Esophagus muscularis mucosa (tissue), 4 donors: ENCODE measurements around the gene TNP2. TPM values are rescaled to one million over a fixed set of nuclear protein-coding genes. Genes with fewer than 3 reads are reported as not detected.

Experiments used
- DNase-seq: peaks from one replicate; pipeline ENCODE4 v3.0.0-alpha.2; 2017; ENCODE audit errors: extremely low spot score
- H3K27ac ChIP-seq, 4 donors: fragments of 200-600 bp; sonication (generic); replicated peaks in 1 of 4; 1 replicate in 3 of 4; 2 replicates in 1 of 4; pipeline ENCODE4 v1.5.1; 2016 to 2019; ENCODE audit warnings: mild to moderate bottlenecking in 1 of 4
- H3K27me3 ChIP-seq, 4 donors: fragments of 200-600 bp; sonication (generic); one replicate each; pipeline versions ENCODE4 v1.5.1 to v1.6.0; 2016 to 2019
- H3K36me3 ChIP-seq, 4 donors: fragments of 200-600 bp; sonication (generic); one replicate each; pipeline ENCODE4 v1.5.1; 2016 to 2019
- H3K4me1 ChIP-seq, 4 donors: fragments of 200-600 bp; sonication (generic); one replicate each; pipeline ENCODE4 v1.5.1; 2016 to 2019
- H3K4me3 ChIP-seq, 4 donors: fragments of 200-600 bp; sonication (generic); 1 replicate in 2 of 4; 2 replicates in 2 of 4; pipeline ENCODE4 v1.5.1; 2016 to 2019; ENCODE audit warnings: mild to moderate bottlenecking in 4 of 4, moderate library complexity in 1 of 4
- H3K9me3 ChIP-seq, 4 donors: fragments of 200-600 bp; sonication (generic); 1 replicate in 3 of 4; 2 replicates in 1 of 4; pipeline ENCODE4 v1.5.1; 2016 to 2019
- EP300 ChIP-seq: sonication (generic); formaldehyde crosslinking; IDR thresholded peaks from one replicate; pipeline ENCODE4 v1.6.1; 2017; ENCODE audit warnings: antibody characterized with exemption
- POLR2A ChIP-seq: fragments of 450-650 bp; IDR thresholded peaks from one replicate; pipeline ENCODE4 v1.6.1; 2017; ENCODE audit warnings: antibody characterized with exemption, moderate library complexity, mild to moderate bottlenecking, low read depth
- POLR2AphosphoS5 ChIP-seq, 2 donors: sonication (generic); formaldehyde crosslinking; IDR thresholded peaks; one replicate each; pipeline ENCODE4 v1.6.1; 2017; ENCODE audit warnings: antibody characterized with exemption in 2 of 2
- WGBS: methylation state at CpG from one replicate; pipeline ENCODE4 v1.1.5; 2018; 5-methylcytosine and 5-hydroxymethylcytosine counted together
- intact Hi-C: fragments of 100-400 bp; cut with DNase I; formaldehyde crosslinking; loops from one replicate; pipeline ENCODE4 v1.15.1; 2023
- total RNA-seq, 4 donors: library from RNA; depleted of rRNA; stranded (reverse); fragments of >200 nt; gene quantifications; one replicate each; pipeline versions ENCODE4 v1.1.0 to v1.2.1, GENCODE V29; 2016
- TF ChIP-seq, protein P1 (sequence below), 3 experiments: fragments of 200-600 bp in 2 of 3; fragments of 450-650 bp in 1 of 3; sonication (generic) in 2 of 3; IDR thresholded peaks; one replicate each; pipeline ENCODE4 v1.5.1; 2017 to 2019; ENCODE audit warnings: antibody characterized with exemption in 3 of 3, mild to moderate bottlenecking in 2 of 3, moderate library complexity in 1 of 3

Gene TNP2
- total RNA-seq, 4 donors from 2014 or later, result not detected

DNA sequence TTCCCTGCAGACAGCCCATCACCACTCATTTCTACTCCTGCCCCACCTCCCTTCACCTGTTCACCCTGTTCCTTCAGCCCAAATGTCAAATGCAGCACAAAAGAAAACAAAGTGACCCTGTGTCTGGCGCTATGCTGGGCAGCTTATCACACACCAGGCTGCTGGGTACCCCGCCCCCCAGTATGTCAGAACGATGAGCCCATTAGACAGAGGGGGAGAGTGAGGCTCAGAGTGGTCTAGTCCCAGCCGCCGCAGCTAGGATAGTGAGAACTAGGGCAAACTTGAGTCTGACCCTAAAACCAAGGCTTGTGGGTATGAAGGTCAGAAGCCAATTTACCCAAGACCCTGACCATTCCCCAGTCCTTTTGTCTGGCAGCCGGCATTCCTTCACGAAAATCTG lies 4.0 kb downstream of the TNP2 start:
- Histone ChIP-seq H3K27ac (no peak overlapping the region), H3K9me3 (no peaks in the 10 kb centered on the region), H3K4me3 (no peak overlapping the region), H3K4me1 (no peaks in the 10 kb centered on the region), H3K27me3 (no peaks in the 10 kb centered on the region), H3K36me3 (no peaks in the 10 kb centered on the region)
- 92% methylated on average over 7 of the region's 7 CpGs for WGBS
- TF ChIP-seq, protein P1, sequence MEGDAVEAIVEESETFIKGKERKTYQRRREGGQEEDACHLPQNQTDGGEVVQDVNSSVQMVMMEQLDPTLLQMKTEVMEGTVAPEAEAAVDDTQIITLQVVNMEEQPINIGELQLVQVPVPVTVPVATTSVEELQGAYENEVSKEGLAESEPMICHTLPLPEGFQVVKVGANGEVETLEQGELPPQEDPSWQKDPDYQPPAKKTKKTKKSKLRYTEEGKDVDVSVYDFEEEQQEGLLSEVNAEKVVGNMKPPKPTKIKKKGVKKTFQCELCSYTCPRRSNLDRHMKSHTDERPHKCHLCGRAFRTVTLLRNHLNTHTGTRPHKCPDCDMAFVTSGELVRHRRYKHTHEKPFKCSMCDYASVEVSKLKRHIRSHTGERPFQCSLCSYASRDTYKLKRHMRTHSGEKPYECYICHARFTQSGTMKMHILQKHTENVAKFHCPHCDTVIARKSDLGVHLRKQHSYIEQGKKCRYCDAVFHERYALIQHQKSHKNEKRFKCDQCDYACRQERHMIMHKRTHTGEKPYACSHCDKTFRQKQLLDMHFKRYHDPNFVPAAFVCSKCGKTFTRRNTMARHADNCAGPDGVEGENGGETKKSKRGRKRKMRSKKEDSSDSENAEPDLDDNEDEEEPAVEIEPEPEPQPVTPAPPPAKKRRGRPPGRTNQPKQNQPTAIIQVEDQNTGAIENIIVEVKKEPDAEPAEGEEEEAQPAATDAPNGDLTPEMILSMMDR (IDR thresholded peaks at IDR 0.05), result no peak
- TF ChIP-seq POLR2AphosphoS5 (IDR thresholded peaks at IDR 0.05), result no peak
- no peak for TF ChIP-seq POLR2A
- TF ChIP-seq EP300, result no peak
- intact Hi-C loops, result no loop called here
- DNase-seq, result no peak

DNA sequence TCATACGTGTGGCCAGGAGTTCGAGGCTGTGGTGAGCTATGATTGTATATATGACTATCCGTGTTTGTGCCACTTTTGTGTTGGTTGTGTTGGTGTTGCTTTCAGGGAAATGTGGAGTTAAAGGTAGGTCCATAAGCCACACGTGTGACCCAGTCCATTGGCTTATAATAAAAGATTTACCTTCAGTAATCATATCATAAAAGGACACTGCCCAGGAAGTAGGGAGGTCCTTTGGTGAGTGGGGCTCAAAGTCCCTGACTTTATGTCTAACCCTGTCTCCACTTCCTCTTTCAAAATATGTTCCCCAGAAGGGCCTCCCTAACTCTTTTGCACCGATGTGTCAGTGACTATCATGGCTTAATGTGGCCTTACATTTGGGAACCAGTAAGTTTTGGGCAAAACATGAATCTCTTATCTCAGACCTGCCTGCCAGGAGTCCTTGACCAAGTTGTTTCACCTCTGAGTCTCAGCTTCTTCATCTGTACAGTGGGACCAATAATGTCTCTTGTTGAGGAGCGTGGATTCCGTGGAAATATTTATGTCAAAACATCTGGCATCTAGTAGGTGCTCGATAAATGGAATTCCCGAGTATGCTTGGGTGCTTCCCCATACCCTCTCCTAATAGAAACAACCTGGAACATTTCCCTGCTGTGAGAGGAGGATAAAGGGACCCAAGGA lies 4.8 kb downstream of the TNP2 start:
- Histone ChIP-seq H3K4me1 (peaks cover 2 to 4% (median 2%) of the 10 kb centered on the region in 4 donors), H3K27me3 (no peaks in the 10 kb centered on the region), H3K27ac (no peak overlapping the region), H3K36me3 (no peaks in the 10 kb centered on the region), H3K9me3 (no peaks in the 10 kb centered on the region), H3K4me3 (no peak overlapping the region)
- intact Hi-C loops, result no loop called here
- 76% methylated on average over 9 of the region's 9 CpGs for WGBS
- TF ChIP-seq, protein P1 (IDR thresholded peaks at IDR 0.05), result no peak
- TF ChIP-seq POLR2A (no peak), POLR2AphosphoS5 (IDR thresholded peaks at IDR 0.05) (no peak), EP300 (no peak)
- no peak for DNase-seq

DNA sequence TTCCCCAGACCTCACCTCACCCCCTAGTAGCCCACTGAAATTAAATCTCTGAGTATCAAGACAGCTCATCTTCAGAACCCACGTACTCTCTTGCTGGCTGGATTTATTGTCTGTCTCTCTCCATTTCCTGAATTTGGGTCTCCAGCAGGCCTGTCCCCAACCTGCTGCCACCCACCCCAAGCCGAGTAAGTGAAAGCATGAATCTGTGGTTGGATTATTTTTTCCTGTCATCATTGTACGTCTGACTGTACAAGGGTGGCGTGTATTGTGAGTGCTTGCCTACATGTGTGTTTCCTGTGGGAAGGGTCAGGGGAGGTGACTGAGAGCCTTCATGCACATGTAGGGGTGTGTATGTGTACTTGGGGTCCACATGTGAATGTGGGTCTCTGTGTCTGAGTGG lies 5.4 kb downstream of the TNP2 start:
- no peak for DNase-seq
- Histone ChIP-seq H3K27me3 (no peaks in the 10 kb centered on the region), H3K36me3 (no peaks in the 10 kb centered on the region), H3K9me3 (no peaks in the 10 kb centered on the region), H3K27ac (no peak overlapping the region), H3K4me1 (peaks cover 7 to 9% (median 7%) of the 10 kb centered on the region in 4 donors), H3K4me3 (no peak overlapping the region)
- TF ChIP-seq POLR2A, result no peak
- TF ChIP-seq, protein P1 (IDR thresholded peaks at IDR 0.05), result no peak
- TF ChIP-seq POLR2AphosphoS5 (IDR thresholded peaks at IDR 0.05), result no peak
- no peak for TF ChIP-seq EP300
- intact Hi-C loops, result no loop called here
- 76% methylated on average over 4 of the region's 4 CpGs for WGBS

DNA sequence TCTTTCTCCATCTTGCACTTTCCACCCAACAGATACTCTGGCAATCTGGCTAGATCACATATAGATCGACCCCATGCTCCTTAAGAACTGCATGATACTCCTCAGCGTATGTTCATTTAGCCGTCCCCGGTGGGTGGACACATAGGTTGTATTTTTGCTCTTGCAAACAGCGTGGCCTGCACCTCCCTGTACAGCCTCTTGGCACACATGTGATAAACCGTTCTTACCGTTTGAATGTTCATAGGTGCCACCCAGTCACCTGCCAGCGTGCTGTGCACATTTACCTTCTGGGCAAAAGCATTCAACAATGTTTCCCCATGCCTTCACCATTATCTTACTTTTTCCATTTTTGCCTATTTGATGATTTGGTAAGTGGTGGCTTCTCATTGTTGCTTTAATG lies 6.2 kb downstream of the TNP2 start:
- intact Hi-C loops, result no loop called here
- Histone ChIP-seq H3K27me3 (no peaks in the 10 kb centered on the region), H3K4me1 (peaks cover 11 to 16% (median 12%) of the 10 kb centered on the region in 4 donors), H3K4me3 (no peak overlapping the region), H3K9me3 (no peaks in the 10 kb centered on the region), H3K36me3 (no peaks in the 10 kb centered on the region), H3K27ac (no peak overlapping the region)
- WGBS, result 90% methylated on average over 8 of the region's 8 CpGs
- no peak for DNase-seq
- TF ChIP-seq, protein P1 (IDR thresholded peaks at IDR 0.05), result no peak
- TF ChIP-seq POLR2A, result no peak
- TF ChIP-seq EP300, result no peak
- TF ChIP-seq POLR2AphosphoS5 (IDR thresholded peaks at IDR 0.05), result no peak

DNA sequence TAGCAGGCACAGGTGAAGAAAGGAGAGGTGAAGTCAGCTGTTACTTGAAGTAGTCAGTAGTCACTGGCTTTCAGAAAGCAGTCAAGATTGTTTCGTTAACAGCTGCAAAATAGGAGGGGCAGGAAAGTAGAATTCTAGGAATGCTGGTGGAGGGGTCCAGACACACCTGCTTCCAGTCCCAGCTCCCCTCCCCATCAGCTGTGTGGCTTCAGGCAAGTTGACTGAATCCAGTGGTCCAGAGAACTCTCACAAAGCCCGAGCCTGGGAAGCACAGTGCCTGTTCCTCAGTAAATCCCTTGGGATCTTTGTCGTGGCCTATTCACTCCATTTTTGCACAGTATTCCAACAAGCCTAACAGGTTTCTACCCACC lies 8.5 kb downstream of the TNP2 start:
- H3K9me3 ChIP-seq, result no peaks in the 10 kb centered on the region
- no peak for DNase-seq
- no peak overlapping the region for H3K27ac ChIP-seq
- intact Hi-C loops, result no loop called here
- H3K36me3 ChIP-seq, result no peaks in the 10 kb centered on the region
- no peak for TF ChIP-seq EP300
- TF ChIP-seq POLR2AphosphoS5 (IDR thresholded peaks at IDR 0.05), result no peak
- no peak for TF ChIP-seq POLR2A
- H3K4me1 ChIP-seq, result peaks cover 21 to 29% (median 26%) of the 10 kb centered on the region in 4 donors
- no peak overlapping the region for H3K4me3 ChIP-seq
- WGBS, result 72% methylated on average over 3 of the region's 3 CpGs
- peaks cover 0 to 2% (median 0%) of the 10 kb centered on the region in 4 donors for H3K27me3 ChIP-seq
